Loucy (cell line): Measurements from ENCODE around the gene HS6ST2.
"Not testable (repeated sequence)": the region's sequence is repeated elsewhere in the genome, so short reads cannot be mapped to it uniquely, and the experiment has no call there.

Experiments used
- H2AFZ ChIP-seq: fragments of 200-600 bp; sonication (generic); 2 replicates; pipeline ENCODE4 v1.6.0; 2016; ENCODE audit warnings: antibody characterized with exemption, mild to moderate bottlenecking, low read length, moderate library complexity
- H3F3A ChIP-seq: fragments of 200-600 bp; 2 replicates; pipeline ENCODE4 v1.6.0; 2016; ENCODE audit warnings: antibody characterized with exemption, low read depth, mild to moderate bottlenecking
- H3K27me3 ChIP-seq: fragments of 200-600 bp; sonication (generic); 2 replicates; pipeline ENCODE4 v1.6.1; 2014; ENCODE audit warnings: low read length, mild to moderate bottlenecking; ENCODE audit not compliant: insufficient read depth, poor library complexity, severe bottlenecking
- H3K36me3 ChIP-seq: fragments of 200-600 bp; sonication (generic); 2 replicates; pipeline ENCODE4 v1.6.1; 2016; ENCODE audit warnings: low read length; ENCODE audit not compliant: insufficient read depth
- H3K4me1 ChIP-seq: fragments of 200-600 bp; sonication (generic); 2 replicates; pipeline ENCODE4 v1.5.1; 2014; ENCODE audit warnings: low read length, mild to moderate bottlenecking; ENCODE audit not compliant: insufficient read depth, poor library complexity, severe bottlenecking
- H3K4me2 ChIP-seq: fragments of 200-600 bp; sonication (generic); 2 replicates; pipeline ENCODE4 v1.6.0; 2014; ENCODE audit warnings: antibody characterized with exemption, low read length, low read depth, mild to moderate bottlenecking; ENCODE audit not compliant: poor library complexity, severe bottlenecking
- H3K4me3 ChIP-seq: fragments of 200-600 bp; sonication (generic); 2 replicates; pipeline ENCODE4 v1.5.1; 2014; ENCODE audit warnings: low read length, mild to moderate bottlenecking, mixed read lengths; ENCODE audit not compliant: poor library complexity, severe bottlenecking
- H3K79me2 ChIP-seq: fragments of 200-600 bp; sonication (generic); 2 replicates; pipeline ENCODE4 v1.6.1; 2014; ENCODE audit warnings: low read length; ENCODE audit not compliant: insufficient read depth
- H3K9ac ChIP-seq: fragments of 200-600 bp; sonication (generic); 2 replicates; pipeline ENCODE4 v1.6.0; 2014; ENCODE audit warnings: mild to moderate bottlenecking, low read depth, low read length, moderate library complexity; ENCODE audit not compliant: poor library complexity, severe bottlenecking
- H3K9me2 ChIP-seq: fragments of 200-600 bp; sonication (generic); replicated peaks from 2 replicates; pipeline ENCODE4 v1.6.1; 2016; ENCODE audit warnings: low read depth, low read length, mixed read lengths
- H3K9me3 ChIP-seq: fragments of 200-600 bp; sonication (generic); 2 replicates; pipeline ENCODE4 v1.6.1; 2014; ENCODE audit warnings: mild to moderate bottlenecking, antibody characterized with exemption, low read length, low read depth; ENCODE audit not compliant: insufficient read depth
- H4K20me1 ChIP-seq: fragments of 200-600 bp; sonication (generic); 2 replicates; pipeline ENCODE4 v1.6.0; 2014; ENCODE audit warnings: antibody characterized with exemption, low read length, mild to moderate bottlenecking; ENCODE audit not compliant: insufficient read depth, poor library complexity, severe bottlenecking
- EZH2phosphoT487 ChIP-seq: fragments of 200-600 bp; IDR thresholded peaks from 2 replicates; pipeline ENCODE4 v1.6.1; 2018; ENCODE audit warnings: antibody characterized with exemption, mild to moderate bottlenecking, moderate library complexity, borderline replicate concordance
- TF ChIP-seq, protein P1 (sequence below): fragments of 200-600 bp; sonication (generic); conservative IDR thresholded peaks from 2 replicates; pipeline ENCODE4 v1.5.1; 2014; ENCODE audit warnings: mild to moderate bottlenecking, antibody characterized with exemption, low read length

The HS6ST2 gene

DNA sequence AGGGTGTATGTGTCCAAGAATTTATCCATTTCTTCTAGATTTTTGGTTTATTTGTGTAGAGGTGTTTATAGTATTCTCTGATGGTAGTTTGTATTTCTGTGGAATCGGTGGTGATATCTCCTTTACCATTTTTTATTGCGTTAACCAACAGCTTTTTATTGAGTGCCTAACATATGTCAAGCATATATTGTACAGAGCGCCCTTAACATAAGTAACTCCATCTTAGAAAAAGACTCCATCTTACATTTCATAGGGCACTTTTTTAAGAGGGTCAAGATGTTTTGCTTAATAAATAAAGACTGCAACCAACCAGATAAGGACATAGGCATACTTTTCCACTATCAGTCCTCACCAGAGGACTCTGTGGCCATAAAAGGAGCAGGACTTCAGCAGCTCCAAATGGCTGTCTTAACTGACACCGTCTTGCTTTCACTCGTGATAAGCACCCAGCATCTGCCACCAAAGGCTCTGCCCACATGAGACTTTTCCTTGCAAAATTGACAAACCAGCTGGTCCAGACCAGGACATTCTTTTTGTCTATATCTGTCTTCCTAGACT, 75.0 kb downstream of the HS6ST2 start:
- Histone ChIP-seq H3F3A (no peaks in the 10 kb centered on the region), H3K4me2 (no peak overlapping the region), H3K27me3 (no peaks in the 10 kb centered on the region), H3K36me3 (no peaks in the 10 kb centered on the region), H3K9me3 (no peaks in the 10 kb centered on the region), H3K79me2 (no peaks in the 10 kb centered on the region), H3K9me2 (no peaks in the 10 kb centered on the region), H3K4me1 (no peaks in the 10 kb centered on the region), H4K20me1 (no peaks in the 10 kb centered on the region), H3K4me3 (no peak overlapping the region), H3K9ac (no peak overlapping the region), H2AFZ (no peak overlapping the region)
- TF ChIP-seq, protein P1, sequence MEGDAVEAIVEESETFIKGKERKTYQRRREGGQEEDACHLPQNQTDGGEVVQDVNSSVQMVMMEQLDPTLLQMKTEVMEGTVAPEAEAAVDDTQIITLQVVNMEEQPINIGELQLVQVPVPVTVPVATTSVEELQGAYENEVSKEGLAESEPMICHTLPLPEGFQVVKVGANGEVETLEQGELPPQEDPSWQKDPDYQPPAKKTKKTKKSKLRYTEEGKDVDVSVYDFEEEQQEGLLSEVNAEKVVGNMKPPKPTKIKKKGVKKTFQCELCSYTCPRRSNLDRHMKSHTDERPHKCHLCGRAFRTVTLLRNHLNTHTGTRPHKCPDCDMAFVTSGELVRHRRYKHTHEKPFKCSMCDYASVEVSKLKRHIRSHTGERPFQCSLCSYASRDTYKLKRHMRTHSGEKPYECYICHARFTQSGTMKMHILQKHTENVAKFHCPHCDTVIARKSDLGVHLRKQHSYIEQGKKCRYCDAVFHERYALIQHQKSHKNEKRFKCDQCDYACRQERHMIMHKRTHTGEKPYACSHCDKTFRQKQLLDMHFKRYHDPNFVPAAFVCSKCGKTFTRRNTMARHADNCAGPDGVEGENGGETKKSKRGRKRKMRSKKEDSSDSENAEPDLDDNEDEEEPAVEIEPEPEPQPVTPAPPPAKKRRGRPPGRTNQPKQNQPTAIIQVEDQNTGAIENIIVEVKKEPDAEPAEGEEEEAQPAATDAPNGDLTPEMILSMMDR = no peak
- no peak for TF ChIP-seq EZH2phosphoT487

DNA sequence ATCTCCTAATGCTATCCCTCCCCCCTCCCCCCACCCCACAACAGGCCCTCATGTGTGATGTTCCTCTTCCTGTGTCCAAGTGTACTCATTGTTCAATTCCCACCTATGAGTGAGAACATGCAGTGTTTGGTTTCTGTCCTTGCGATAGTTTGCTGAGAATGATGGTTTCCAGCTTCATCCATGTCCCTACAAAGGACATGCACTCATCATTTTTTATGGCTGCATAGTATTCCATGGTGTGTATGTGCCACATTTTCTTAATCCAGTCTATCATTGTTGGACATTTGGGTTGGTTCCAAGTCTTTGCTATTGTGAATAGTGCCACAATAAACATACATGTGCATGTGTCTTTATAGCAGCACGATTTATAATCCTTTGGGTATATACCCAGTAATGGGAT, 77.7 kb downstream of the HS6ST2 start:
- not testable (repeated sequence) for H3K4me2 ChIP-seq, H3K9me2 ChIP-seq, H3K9ac ChIP-seq, H2AFZ ChIP-seq, H3F3A ChIP-seq, H3K9me3 ChIP-seq, H3K36me3 ChIP-seq, H3K4me1 ChIP-seq, H4K20me1 ChIP-seq, H3K79me2 ChIP-seq, H3K27me3 ChIP-seq, H3K4me3 ChIP-seq

DNA sequence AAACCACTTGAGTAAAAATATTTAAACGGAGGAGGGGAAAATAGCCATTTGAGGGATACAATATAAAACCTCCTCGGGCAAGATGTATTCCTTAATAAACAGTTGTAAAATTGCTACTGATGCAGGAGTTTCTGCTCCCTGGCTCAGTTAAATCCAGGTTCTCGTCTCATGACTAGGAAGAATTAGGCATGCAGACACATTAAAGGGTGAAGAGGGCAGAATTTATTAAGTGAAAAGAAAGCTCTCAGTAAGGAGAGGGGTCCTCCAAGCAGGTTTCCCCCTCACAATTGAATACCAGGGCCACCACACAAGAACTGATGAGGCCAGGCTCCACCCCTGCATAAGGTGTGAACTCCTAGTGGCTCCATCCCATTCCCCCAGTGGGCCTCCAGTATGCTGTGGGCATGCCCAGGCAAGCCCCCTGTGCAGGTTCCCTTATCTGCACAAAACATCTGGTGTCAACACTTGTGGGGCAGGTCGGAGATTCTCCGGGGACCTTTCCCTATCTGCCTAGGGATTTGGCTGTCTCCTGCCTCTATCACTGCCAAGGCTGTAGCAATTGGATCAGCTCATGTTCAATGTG, 80.4 kb downstream of the HS6ST2 start:
- Histone ChIP-seq H3F3A (no peaks in the 10 kb centered on the region), H3K4me3 (no peak overlapping the region), H3K9ac (no peak overlapping the region), H3K4me2 (no peak overlapping the region), H3K27me3 (no peaks in the 10 kb centered on the region), H4K20me1 (no peaks in the 10 kb centered on the region), H3K36me3 (no peaks in the 10 kb centered on the region), H3K9me2 (no peaks in the 10 kb centered on the region), H3K4me1 (peaks cover 6% of the 10 kb centered on the region), H3K9me3 (no peaks in the 10 kb centered on the region), H2AFZ (no peak overlapping the region), H3K79me2 (no peaks in the 10 kb centered on the region)
- no peak for TF ChIP-seq EZH2phosphoT487
- TF ChIP-seq, protein P1 = no peak
